SK-N-SH treated with all-trans-retinoic acid at 6 μM for 48 hours (cell line): ENCODE results near the gene HEATR5B.

Experiments
- ATAC-seq: fragments of 200-7000 bp; cut with Tn5 transposase; 3 replicates; pipeline ENCODE4 v1.9.1; 2020; ENCODE audit warnings: mild to moderate bottlenecking, moderate library complexity
- ARNTL ChIP-seq: fragments of 450-650 bp; formaldehyde crosslinking; IDR thresholded peaks from 2 replicates; pipeline ENCODE4 v1.5.0; 2020; ENCODE audit warnings: low read depth, mild to moderate bottlenecking, moderate library complexity, borderline replicate concordance
- BACH2 ChIP-seq: fragments of 250-450 bp; sonication (Bioruptor Pico); IDR thresholded peaks from 2 replicates; pipeline ENCODE4 v1.9.0; 2021; ENCODE audit warnings: mild to moderate bottlenecking, borderline replicate concordance
- CREB5 ChIP-seq: fragments of 250-450 bp; sonication (Bioruptor Pico); IDR thresholded peaks from 2 replicates; pipeline ENCODE4 v1.5.1; 2020; ENCODE audit warnings: low read depth, mild to moderate bottlenecking, moderate library complexity
- CSDC2 ChIP-seq: fragments of 250-450 bp; sonication (Bioruptor Pico); IDR thresholded peaks from 2 replicates; pipeline ENCODE4 v1.5.0; 2020; ENCODE audit warnings: mild to moderate bottlenecking, moderate library complexity
- CSRNP3 ChIP-seq: fragments of 250-450 bp; sonication (Bioruptor Pico); IDR thresholded peaks from 2 replicates; pipeline ENCODE4 v1.5.1; 2021; ENCODE audit warnings: mild to moderate bottlenecking, moderate library complexity
- GLIS3 ChIP-seq: fragments of 250-450 bp; sonication (Bioruptor Pico); IDR thresholded peaks from 2 replicates; pipeline ENCODE4 v1.5.0; 2020; ENCODE audit warnings: mild to moderate bottlenecking, moderate library complexity
- ISL1 ChIP-seq: fragments of 250-450 bp; sonication (Bioruptor Pico); IDR thresholded peaks from 2 replicates; pipeline ENCODE4 v2.1.2; 2022; ENCODE audit warnings: mild to moderate bottlenecking, moderate library complexity
- POU6F1 ChIP-seq: fragments of 250-450 bp; sonication (Bioruptor Pico); IDR thresholded peaks from 2 replicates; pipeline ENCODE4 v1.8.0; 2021; ENCODE audit warnings: low read depth, mild to moderate bottlenecking, moderate library complexity, borderline replicate concordance
- PPARA ChIP-seq: fragments of 250-450 bp; sonication (Bioruptor Pico); IDR thresholded peaks from 2 replicates; pipeline ENCODE4 v1.5.0; 2020; ENCODE audit warnings: mild to moderate bottlenecking, borderline replicate concordance
- RARB ChIP-seq: fragments of 250-450 bp; sonication (Bioruptor Pico); IDR thresholded peaks from 2 replicates; pipeline ENCODE4 v1.8.0; 2021; ENCODE audit warnings: mild to moderate bottlenecking, moderate library complexity
- SNAI2 ChIP-seq: fragments of 250-450 bp; sonication (Bioruptor Pico); IDR thresholded peaks from 2 replicates; pipeline ENCODE4 v1.5.0; 2020; ENCODE audit warnings: mild to moderate bottlenecking, moderate library complexity
- TOX ChIP-seq: fragments of 250-450 bp; sonication (Bioruptor Pico); IDR thresholded peaks from 2 replicates; pipeline ENCODE4 v1.8.0; 2021; ENCODE audit warnings: mild to moderate bottlenecking, moderate library complexity, borderline replicate concordance
- TSHZ2 ChIP-seq: fragments of 250-450 bp; sonication (Bioruptor Pico); IDR thresholded peaks from 2 replicates; pipeline ENCODE4 v1.5.0; 2020; ENCODE audit warnings: mild to moderate bottlenecking, moderate library complexity
- ZFP3 ChIP-seq: fragments of 250-450 bp; sonication (Bioruptor Pico); IDR thresholded peaks from 2 replicates; pipeline ENCODE4 v1.5.0; 2020; ENCODE audit warnings: mild to moderate bottlenecking, moderate library complexity
- ZFP30 ChIP-seq: fragments of 450-650 bp; formaldehyde crosslinking; IDR thresholded peaks from 2 replicates; pipeline ENCODE4 v1.5.0; 2022; ENCODE audit warnings: mild to moderate bottlenecking, moderate library complexity
- ZNF70 ChIP-seq: fragments of 450-650 bp; formaldehyde crosslinking; IDR thresholded peaks from 2 replicates; pipeline ENCODE4 v1.5.0; 2020; ENCODE audit warnings: mild to moderate bottlenecking, moderate library complexity
- ZNF8 ChIP-seq: fragments of 450-650 bp; formaldehyde crosslinking; IDR thresholded peaks from 2 replicates; pipeline ENCODE4 v1.5.0; 2020; ENCODE audit warnings: mild to moderate bottlenecking, moderate library complexity

Gene HEATR5B

GRCh38 chr2:37096568-37096967 lies 12.4 kb upstream of the HEATR5B start:
- no peak for ATAC-seq
- TF ChIP-seq BACH2 (no peak), TSHZ2 (CRISPR knock-in tag) (no peak), RARB (CRISPR knock-in tag) (no peak), CSDC2 (CRISPR knock-in tag) (no peak), ZNF70 (no peak), CREB5 (CRISPR knock-in tag) (no peak), GLIS3 (CRISPR knock-in tag) (no peak), POU6F1 (CRISPR knock-in tag) (no peak), ZFP3 (CRISPR knock-in tag) (no peak), CSRNP3 (CRISPR knock-in tag) (no peak), PPARA (no peak), ZFP30 (CRISPR knock-in tag) (no peak), ISL1 (CRISPR knock-in tag) (no peak), SNAI2 (CRISPR knock-in tag) (no peak), ARNTL (CRISPR knock-in tag) (no peak)
- TF ChIP-seq, all 23 proteins: peak for 0

GRCh38 chr2:37091873-37092272 lies 7.7 kb upstream of the HEATR5B start:
- no peak for ATAC-seq
- no peak for TF ChIP-seq BACH2
- no peak for TF ChIP-seq TOX (CRISPR knock-in tag)
- no peak for TF ChIP-seq ZFP3 (CRISPR knock-in tag)
- TF ChIP-seq POU6F1 (CRISPR knock-in tag) = no peak

- no peak for ATAC-seq
- no peak for TF ChIP-seq CREB5 (CRISPR knock-in tag)
- no peak for TF ChIP-seq ZFP3 (CRISPR knock-in tag)
- TF ChIP-seq ZFP30 (CRISPR knock-in tag) = no peak
- no peak for TF ChIP-seq ARNTL (CRISPR knock-in tag)
- no peak for TF ChIP-seq CSDC2 (CRISPR knock-in tag)
- no peak for TF ChIP-seq BACH2
- TF ChIP-seq SNAI2 (CRISPR knock-in tag) = no peak
- no peak for TF ChIP-seq PPARA
- no peak for TF ChIP-seq ZNF8 (CRISPR knock-in tag)
- no peak for TF ChIP-seq POU6F1 (CRISPR knock-in tag)
- no peak for TF ChIP-seq TOX (CRISPR knock-in tag)
These were observed 5.9 kb upstream of the HEATR5B start for GRCh38 chr2:37090019-37090477.
